ENCODE data around the gene LSM7.

DNA sequence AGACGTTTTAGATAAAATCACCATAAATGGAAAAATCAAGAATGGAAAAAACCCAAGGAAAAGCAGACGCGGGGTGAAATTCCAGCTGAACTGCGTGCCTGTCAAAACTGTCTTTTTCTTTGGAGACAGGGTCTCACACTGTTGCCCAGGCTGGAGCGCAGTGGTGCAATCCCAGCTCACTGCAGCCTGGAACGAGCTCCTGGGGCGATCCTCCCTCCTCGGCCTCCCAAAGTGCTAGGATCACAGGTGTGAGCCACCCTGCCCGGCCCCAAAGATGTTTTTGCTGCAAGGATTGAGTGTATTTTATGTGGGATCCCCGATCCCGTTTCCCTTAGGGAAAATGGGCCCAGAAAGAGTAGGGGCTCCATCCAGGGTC, 45.5 kb downstream of the LSM7 start:
- TF ChIP-seq TEAD4 (IDR thresholded peaks at IDR 0.05; ENCODE audit: low read length) (no peak), TEAD4 (CRISPR knock-in tag; IDR thresholded peaks at IDR 0.05; ENCODE audit: borderline replicate concordance) (no peak), EP300 (IDR thresholded peaks at IDR 0.05; ENCODE audit: low read length) (no peak), ZNF444 (CRISPR knock-in tag; IDR thresholded peaks at IDR 0.05) (no peak), ATF7 (IDR thresholded peaks at IDR 0.05) (no peak)
- TF ChIP-seq, protein P1, sequence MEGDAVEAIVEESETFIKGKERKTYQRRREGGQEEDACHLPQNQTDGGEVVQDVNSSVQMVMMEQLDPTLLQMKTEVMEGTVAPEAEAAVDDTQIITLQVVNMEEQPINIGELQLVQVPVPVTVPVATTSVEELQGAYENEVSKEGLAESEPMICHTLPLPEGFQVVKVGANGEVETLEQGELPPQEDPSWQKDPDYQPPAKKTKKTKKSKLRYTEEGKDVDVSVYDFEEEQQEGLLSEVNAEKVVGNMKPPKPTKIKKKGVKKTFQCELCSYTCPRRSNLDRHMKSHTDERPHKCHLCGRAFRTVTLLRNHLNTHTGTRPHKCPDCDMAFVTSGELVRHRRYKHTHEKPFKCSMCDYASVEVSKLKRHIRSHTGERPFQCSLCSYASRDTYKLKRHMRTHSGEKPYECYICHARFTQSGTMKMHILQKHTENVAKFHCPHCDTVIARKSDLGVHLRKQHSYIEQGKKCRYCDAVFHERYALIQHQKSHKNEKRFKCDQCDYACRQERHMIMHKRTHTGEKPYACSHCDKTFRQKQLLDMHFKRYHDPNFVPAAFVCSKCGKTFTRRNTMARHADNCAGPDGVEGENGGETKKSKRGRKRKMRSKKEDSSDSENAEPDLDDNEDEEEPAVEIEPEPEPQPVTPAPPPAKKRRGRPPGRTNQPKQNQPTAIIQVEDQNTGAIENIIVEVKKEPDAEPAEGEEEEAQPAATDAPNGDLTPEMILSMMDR (IDR thresholded peaks at IDR 0.05 in 2 of 3, conservative IDR thresholded peaks at IDR 0.05 in 1 of 3; ENCODE audit: insufficient read depth in 2 of 3, low read depth in 1 of 3, low read length in 3 of 3) = no peak

Data from K562 (cell line).